KMS-11 (cell line): ENCODE data around the gene SMIM43.
A peak's percentile ranks its signal among the peaks of the same experiment; 100 is the strongest.

ENCODE experiments used
- H2AFZ ChIP-seq: fragments of 200-600 bp; sonication (generic); 2 replicates; pipeline ENCODE4 v1.6.1; 2016; ENCODE audit warnings: antibody characterized with exemption, mixed run types, low read depth
- H3K27ac ChIP-seq: fragments of 200-600 bp; sonication (generic); 2 replicates; pipeline ENCODE4 v1.6.1; 2016; ENCODE audit warnings: mild to moderate bottlenecking, mixed run types
- H3K27me3 ChIP-seq: fragments of 200-600 bp; sonication (generic); 2 replicates; pipeline ENCODE4 v1.6.1; 2017; ENCODE audit warnings: mild to moderate bottlenecking, low read depth, mixed run types, moderate library complexity; ENCODE audit not compliant: insufficient read depth
- H3K36me3 ChIP-seq: fragments of 200-600 bp; sonication (generic); 2 replicates; pipeline ENCODE4 v1.6.1; 2017; ENCODE audit warnings: mild to moderate bottlenecking, mixed run types; ENCODE audit not compliant: insufficient read depth
- H3K4me1 ChIP-seq: fragments of 200-600 bp; sonication (generic); 2 replicates; pipeline ENCODE4 v1.6.1; 2016; ENCODE audit warnings: mild to moderate bottlenecking, low read depth, mixed run types; ENCODE audit not compliant: poor library complexity, severe bottlenecking
- H3K4me2 ChIP-seq: fragments of 200-600 bp; sonication (generic); 2 replicates; pipeline ENCODE4 v1.7.0; 2016; ENCODE audit warnings: mild to moderate bottlenecking, mixed run types
- H3K4me3 ChIP-seq: fragments of 200-600 bp; sonication (generic); IDR thresholded peaks from 2 replicates; pipeline ENCODE4 v1.6.1; 2017; ENCODE audit warnings: low read depth, low read length, mixed read lengths; ENCODE audit not compliant: insufficient read depth
- H3K79me2 ChIP-seq: fragments of 200-600 bp; sonication (generic); 2 replicates; pipeline ENCODE4 v1.6.1; 2016; ENCODE audit warnings: low read depth, mixed run types; ENCODE audit not compliant: insufficient read depth
- H3K9ac ChIP-seq: fragments of 200-600 bp; sonication (generic); 2 replicates; pipeline ENCODE4 v1.6.1; 2016; ENCODE audit warnings: mild to moderate bottlenecking, mixed run types
- H4K20me1 ChIP-seq: fragments of 200-600 bp; sonication (generic); 2 replicates; pipeline ENCODE4 v1.6.1; 2016; ENCODE audit warnings: mild to moderate bottlenecking, mixed run types; ENCODE audit not compliant: insufficient read depth
- TF ChIP-seq, protein P1 (sequence below): fragments of 200-600 bp; sonication (generic); conservative IDR thresholded peaks from 2 replicates; pipeline ENCODE4 v1.6.1; 2017; ENCODE audit warnings: low read depth, mild to moderate bottlenecking, antibody characterized with exemption, low read length, moderate library complexity, mixed read lengths

Gene SMIM43

DNA sequence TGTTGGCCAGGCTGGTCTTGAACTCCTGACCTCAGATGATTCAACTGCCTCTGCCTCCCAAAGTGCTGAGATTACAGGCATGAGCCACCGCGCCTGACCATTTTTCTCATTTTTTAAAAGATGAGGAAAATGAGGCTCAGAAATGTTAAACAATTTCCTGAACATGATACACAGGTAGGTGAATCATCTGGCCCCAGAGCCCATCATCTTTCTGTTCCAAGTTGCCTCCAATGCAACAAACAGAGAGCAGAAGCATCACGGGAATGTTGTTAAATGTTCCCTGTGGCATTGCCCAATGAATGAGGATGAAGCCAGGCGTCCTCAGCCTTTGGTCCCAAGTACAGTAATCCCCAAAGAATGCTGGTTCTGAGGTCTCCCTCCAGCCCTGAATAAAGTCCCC, 36.9 kb downstream of the SMIM43 start:
- no peaks in the 10 kb centered on the region for H4K20me1 ChIP-seq
- no peak overlapping the region for H2AFZ ChIP-seq
- peaks cover 7% of the 10 kb centered on the region for H3K4me1 ChIP-seq
- no peak overlapping the region for H3K27ac ChIP-seq
- no peaks in the 10 kb centered on the region for H3K36me3 ChIP-seq
- TF ChIP-seq, protein P1, sequence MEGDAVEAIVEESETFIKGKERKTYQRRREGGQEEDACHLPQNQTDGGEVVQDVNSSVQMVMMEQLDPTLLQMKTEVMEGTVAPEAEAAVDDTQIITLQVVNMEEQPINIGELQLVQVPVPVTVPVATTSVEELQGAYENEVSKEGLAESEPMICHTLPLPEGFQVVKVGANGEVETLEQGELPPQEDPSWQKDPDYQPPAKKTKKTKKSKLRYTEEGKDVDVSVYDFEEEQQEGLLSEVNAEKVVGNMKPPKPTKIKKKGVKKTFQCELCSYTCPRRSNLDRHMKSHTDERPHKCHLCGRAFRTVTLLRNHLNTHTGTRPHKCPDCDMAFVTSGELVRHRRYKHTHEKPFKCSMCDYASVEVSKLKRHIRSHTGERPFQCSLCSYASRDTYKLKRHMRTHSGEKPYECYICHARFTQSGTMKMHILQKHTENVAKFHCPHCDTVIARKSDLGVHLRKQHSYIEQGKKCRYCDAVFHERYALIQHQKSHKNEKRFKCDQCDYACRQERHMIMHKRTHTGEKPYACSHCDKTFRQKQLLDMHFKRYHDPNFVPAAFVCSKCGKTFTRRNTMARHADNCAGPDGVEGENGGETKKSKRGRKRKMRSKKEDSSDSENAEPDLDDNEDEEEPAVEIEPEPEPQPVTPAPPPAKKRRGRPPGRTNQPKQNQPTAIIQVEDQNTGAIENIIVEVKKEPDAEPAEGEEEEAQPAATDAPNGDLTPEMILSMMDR: no peak
- H3K4me3 ChIP-seq: no peak overlapping the region
- no peaks in the 10 kb centered on the region for H3K27me3 ChIP-seq
- H3K79me2 ChIP-seq: no peaks in the 10 kb centered on the region
- H3K4me2 ChIP-seq: no peak overlapping the region
- no peak overlapping the region for H3K9ac ChIP-seq

GRCh38 chr4:121726642-121727268, 38.2 kb downstream of the SMIM43 start:
- no peaks in the 10 kb centered on the region for H3K27me3 ChIP-seq
- TF ChIP-seq, protein P1: peak; percentile 83
- H2AFZ ChIP-seq: peak overlapping the region; percentile 29; the same call in 1 of the 2 replicates
- H3K4me1 ChIP-seq: peaks cover 7% of the 10 kb centered on the region
- H3K4me2 ChIP-seq: no peak overlapping the region
- H3K4me3 ChIP-seq: no peak overlapping the region
- H4K20me1 ChIP-seq: no peaks in the 10 kb centered on the region
- no peaks in the 10 kb centered on the region for H3K36me3 ChIP-seq
- H3K27ac ChIP-seq: no peak overlapping the region
- no peak overlapping the region for H3K9ac ChIP-seq
- no peaks in the 10 kb centered on the region for H3K79me2 ChIP-seq

DNA sequence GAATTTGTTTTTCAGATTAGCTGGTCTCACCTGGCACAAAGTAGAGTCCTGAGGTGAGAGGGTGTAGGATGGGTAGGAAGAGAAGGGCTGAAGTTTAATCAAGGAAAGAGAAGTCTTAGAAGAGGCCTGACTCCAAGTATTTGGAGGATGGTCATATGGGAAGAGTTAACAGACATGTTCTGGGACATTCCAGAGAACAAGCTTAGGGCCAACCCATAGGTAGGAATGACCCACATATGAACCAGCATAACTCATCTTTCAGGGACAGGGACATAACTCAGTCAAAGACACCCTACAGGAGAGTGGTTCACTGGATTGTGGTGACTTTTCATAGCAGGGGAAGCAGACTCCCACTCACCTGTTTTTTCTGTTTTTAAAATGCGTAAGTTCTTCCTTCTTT, 40.3 kb downstream of the SMIM43 start:
- H3K9ac ChIP-seq: no peak overlapping the region
- H2AFZ ChIP-seq: no peak overlapping the region
- TF ChIP-seq, protein P1: no peak
- no peaks in the 10 kb centered on the region for H4K20me1 ChIP-seq
- no peak overlapping the region for H3K4me3 ChIP-seq
- peaks cover 7% of the 10 kb centered on the region for H3K4me1 ChIP-seq
- H3K36me3 ChIP-seq: no peaks in the 10 kb centered on the region
- H3K27ac ChIP-seq: no peak overlapping the region
- no peaks in the 10 kb centered on the region for H3K27me3 ChIP-seq
- no peaks in the 10 kb centered on the region for H3K79me2 ChIP-seq
- H3K4me2 ChIP-seq: no peak overlapping the region

GRCh38 chr4:121721700-121722099, 43.3 kb downstream of the SMIM43 start:
- Histone ChIP-seq H3K27me3 (no peaks in the 10 kb centered on the region), H3K27ac (no peak overlapping the region), H3K79me2 (no peaks in the 10 kb centered on the region), H3K4me2 (no peak overlapping the region), H2AFZ (no peak overlapping the region), H4K20me1 (no peaks in the 10 kb centered on the region), H3K36me3 (no peaks in the 10 kb centered on the region), H3K4me1 (peaks cover 4% of the 10 kb centered on the region), H3K4me3 (no peak overlapping the region), H3K9ac (no peak overlapping the region)
- TF ChIP-seq, protein P1: no peak
